Ishikawa (cell line): Measurements from ENCODE around the gene SEMA4F.

Experiments
- EP300 ChIP-seq: IDR thresholded peaks from 2 replicates; pipeline ENCODE4 v1.6.1; 2012; ENCODE audit warnings: borderline replicate concordance
- TAF1 ChIP-seq: IDR thresholded peaks from 2 replicates; pipeline ENCODE4 v1.6.1; 2012; ENCODE audit warnings: low read depth, mild to moderate bottlenecking
- TF ChIP-seq, protein P1 (sequence below): IDR thresholded peaks from 2 replicates; pipeline ENCODE4 v1.6.1; 2012; ENCODE audit warnings: low read depth, mild to moderate bottlenecking

DNA sequence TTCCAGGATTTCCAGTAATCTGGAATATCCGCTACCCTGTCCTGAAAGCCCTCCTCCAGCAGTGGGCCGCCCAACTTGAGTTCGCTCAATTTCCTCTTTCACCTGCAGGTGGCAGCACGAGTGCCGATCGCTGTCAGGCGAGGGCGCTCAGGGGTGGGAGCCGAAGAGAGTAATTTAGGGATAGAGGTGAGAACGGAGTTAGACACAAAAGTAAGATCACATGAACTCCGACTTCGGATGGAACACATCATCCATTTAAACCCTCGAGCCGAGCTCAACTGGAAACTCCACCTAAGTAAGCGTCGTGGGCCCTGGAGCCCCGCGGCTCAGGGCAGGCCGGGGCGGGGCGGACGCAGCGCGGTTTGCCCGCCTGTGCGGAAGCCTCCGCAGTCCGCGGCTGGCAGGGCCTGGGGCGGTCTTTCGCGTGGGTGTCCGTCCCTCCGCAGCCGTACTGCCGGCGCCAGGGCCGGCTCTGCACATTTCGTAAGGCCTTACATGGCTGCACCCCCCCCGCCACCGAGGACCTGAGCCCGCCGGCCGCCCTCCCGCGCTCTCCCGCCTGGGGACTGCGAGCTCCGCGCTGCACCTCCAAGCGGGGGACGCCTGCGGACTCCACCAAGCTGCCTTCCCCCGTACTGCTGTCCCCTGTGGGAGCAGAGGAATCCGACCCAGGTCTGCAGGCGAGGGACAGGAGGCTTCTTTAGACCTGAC is 61.2 kb downstream of the SEMA4F start:
- TF ChIP-seq TAF1 (no peak), EP300 (no peak)
- TF ChIP-seq, protein P1, sequence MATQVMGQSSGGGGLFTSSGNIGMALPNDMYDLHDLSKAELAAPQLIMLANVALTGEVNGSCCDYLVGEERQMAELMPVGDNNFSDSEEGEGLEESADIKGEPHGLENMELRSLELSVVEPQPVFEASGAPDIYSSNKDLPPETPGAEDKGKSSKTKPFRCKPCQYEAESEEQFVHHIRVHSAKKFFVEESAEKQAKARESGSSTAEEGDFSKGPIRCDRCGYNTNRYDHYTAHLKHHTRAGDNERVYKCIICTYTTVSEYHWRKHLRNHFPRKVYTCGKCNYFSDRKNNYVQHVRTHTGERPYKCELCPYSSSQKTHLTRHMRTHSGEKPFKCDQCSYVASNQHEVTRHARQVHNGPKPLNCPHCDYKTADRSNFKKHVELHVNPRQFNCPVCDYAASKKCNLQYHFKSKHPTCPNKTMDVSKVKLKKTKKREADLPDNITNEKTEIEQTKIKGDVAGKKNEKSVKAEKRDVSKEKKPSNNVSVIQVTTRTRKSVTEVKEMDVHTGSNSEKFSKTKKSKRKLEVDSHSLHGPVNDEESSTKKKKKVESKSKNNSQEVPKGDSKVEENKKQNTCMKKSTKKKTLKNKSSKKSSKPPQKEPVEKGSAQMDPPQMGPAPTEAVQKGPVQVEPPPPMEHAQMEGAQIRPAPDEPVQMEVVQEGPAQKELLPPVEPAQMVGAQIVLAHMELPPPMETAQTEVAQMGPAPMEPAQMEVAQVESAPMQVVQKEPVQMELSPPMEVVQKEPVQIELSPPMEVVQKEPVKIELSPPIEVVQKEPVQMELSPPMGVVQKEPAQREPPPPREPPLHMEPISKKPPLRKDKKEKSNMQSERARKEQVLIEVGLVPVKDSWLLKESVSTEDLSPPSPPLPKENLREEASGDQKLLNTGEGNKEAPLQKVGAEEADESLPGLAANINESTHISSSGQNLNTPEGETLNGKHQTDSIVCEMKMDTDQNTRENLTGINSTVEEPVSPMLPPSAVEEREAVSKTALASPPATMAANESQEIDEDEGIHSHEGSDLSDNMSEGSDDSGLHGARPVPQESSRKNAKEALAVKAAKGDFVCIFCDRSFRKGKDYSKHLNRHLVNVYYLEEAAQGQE: no peak
